ENCODE measurements around the gene LKAAEAR1.
A peak's percentile ranks its signal among the peaks of the same experiment; 100 is the strongest.

The LKAAEAR1 gene

GRCh38 chr20:64050261-64051032 is 33.8 kb downstream of the LKAAEAR1 start:
- DNase-seq (ENCODE audit: low spot score): no peak
- in situ Hi-C loops (cut with MboI; ENCODE audit: low pct_unique_long_range_greater_than_20kb, low sequenced_read_pairs, unreplicated experiment): no loop called here
- TF ChIP-seq CTCF (IDR thresholded peaks at IDR 0.05; ENCODE audit: extremely low read depth, insufficient read depth, missing control alignments): peak; percentile 14

GRCh38 chr20:64049878-64050260 is 34.3 kb downstream of the LKAAEAR1 start:
- DNase-seq (ENCODE audit: low spot score): no peak
- TF ChIP-seq CTCF (IDR thresholded peaks at IDR 0.05; ENCODE audit: extremely low read depth, insufficient read depth, missing control alignments): no peak
- in situ Hi-C loops (cut with MboI; ENCODE audit: low pct_unique_long_range_greater_than_20kb, low sequenced_read_pairs, unreplicated experiment): no loop called here

- no peak for TF ChIP-seq CTCF (IDR thresholded peaks at IDR 0.05; ENCODE audit: extremely low read depth, insufficient read depth, missing control alignments)
- peak; percentile 74 for DNase-seq (ENCODE audit: low spot score)
- in situ Hi-C loops (cut with MboI; ENCODE audit: low pct_unique_long_range_greater_than_20kb, low sequenced_read_pairs, unreplicated experiment): no loop called here
Observed at GRCh38 chr20:64049060-64049877, 34.9 kb downstream of the LKAAEAR1 start, which contains the start of gene SOX18. Gene SOX18, minus strand, starts transcription at chr20:64049639. Its CDS starts 123 bp downstream, at chr20:64049516.

GRCh38 chr20:64048402-64049044 is 35.7 kb downstream of the LKAAEAR1 start:
- TF ChIP-seq CTCF (IDR thresholded peaks at IDR 0.05; ENCODE audit: extremely low read depth, insufficient read depth, missing control alignments): no peak
- in situ Hi-C loops (cut with MboI; ENCODE audit: low pct_unique_long_range_greater_than_20kb, low sequenced_read_pairs, unreplicated experiment): no loop called here
- no peak for DNase-seq (ENCODE audit: low spot score)

- no peak for DNase-seq (ENCODE audit: low spot score)
- TF ChIP-seq CTCF (IDR thresholded peaks at IDR 0.05; ENCODE audit: extremely low read depth, insufficient read depth, missing control alignments): no peak
- in situ Hi-C loops (cut with MboI; ENCODE audit: low pct_unique_long_range_greater_than_20kb, low sequenced_read_pairs, unreplicated experiment): no loop called here
Observed at GRCh38 chr20:64047968-64048401, 36.2 kb downstream of the LKAAEAR1 start.

- no peak for DNase-seq (ENCODE audit: low spot score)
- in situ Hi-C loops (cut with MboI; ENCODE audit: low pct_unique_long_range_greater_than_20kb, low sequenced_read_pairs, unreplicated experiment): no loop called here
- no peak for TF ChIP-seq CTCF (IDR thresholded peaks at IDR 0.05; ENCODE audit: extremely low read depth, insufficient read depth, missing control alignments)
Observed at GRCh38 chr20:64047046-64047389, 37.2 kb downstream of the LKAAEAR1 start.

Data from GM13977 (cell line).